Measurements from ENCODE around the gene TIRAP. TPM values are rescaled to one million over a fixed set of nuclear protein-coding genes. Genes with fewer than 3 reads are reported as not detected.

TIRAP gene
- total and polyA plus RNA-seq, 2 of the 8 experiments (the other 6 are each of a cell fraction or from before 2014, with no cell fraction given) = 5.3 TPM

- POLR2A ChIA-PET (ENCODE audit: partially characterized antibody) = interaction anchor here (2.9 kb wide), 1 partner anchor 9 kb away, joined by 11 read pairs; no protein-coding TSS in a partner anchor
- peaks cover 0 to 4% of the 10 kb centered on the region in 2 experiments for H4K20me1 ChIP-seq (replicated peaks in 1 of 2; ENCODE audit: control insufficient read depth in 1 of 2, insufficient read depth in 2 of 2, low read length in 2 of 2)
- H2BK5ac ChIP-seq (ENCODE audit: low read depth, low read length) = no peak overlapping the region
- H3K23ac ChIP-seq (ENCODE audit: insufficient read length) = no peak overlapping the region
- no peaks in the 10 kb centered on the region for H3K79me2 ChIP-seq (ENCODE audit: control insufficient read depth in 1 of 2, insufficient read depth in 2 of 2, low read length in 2 of 2)
- H3K23me2 ChIP-seq (ENCODE audit: low read depth, low read length) = no peaks in the 10 kb centered on the region
- peaks cover 4 to 49% (median 28%) of the 10 kb centered on the region in 4 experiments for H3K36me3 ChIP-seq (ENCODE audit: control insufficient read depth in 2 of 4, insufficient read depth in 4 of 4, low read length in 3 of 4)
- CTCF ChIA-PET (ENCODE audit: partially characterized antibody) = no interaction called here
- H3K27me3 ChIP-seq (replicated peaks in 1 of 4; ENCODE audit: control insufficient read depth in 3 of 4, extremely low read depth in 1 of 4, insufficient read depth in 3 of 4, low read length in 3 of 4) = no peaks in the 10 kb centered on the region
- no peak overlapping the region for H3K14ac ChIP-seq (ENCODE audit: insufficient read length)
- no peak overlapping the region for H2AFZ ChIP-seq (ENCODE audit: low read length)
- H3K4me1 ChIP-seq (replicated peaks in 1 of 4; ENCODE audit: control insufficient read depth in 3 of 4, insufficient read depth in 4 of 4, low read length in 3 of 4) = no peaks in the 10 kb centered on the region
- no peak overlapping the region for H3K18ac ChIP-seq (ENCODE audit: extremely low read depth, low read length)
- no peak overlapping the region for H4K5ac ChIP-seq (ENCODE audit: insufficient read length, low read depth, low read length)
- 91% methylated on average over 4 of the region's 4 CpGs; no CpG with 5 or more reads in 1 of the 2 experiments for WGBS, 2 experiments (ENCODE audit: extremely low coverage in 1 of 2, insufficient coverage in 1 of 2, insufficient read length in 1 of 2, insufficient replicate concordance in 2 of 2, low coverage in 1 of 2, low lambda C conversion rate in 2 of 2, missing lambda C conversion rate in 1 of 2)
- no peak overlapping the region for H3K56ac ChIP-seq (replicated peaks; ENCODE audit: insufficient read length, low read depth, low read length)
- TF ChIP-seq NANOG (IDR thresholded peaks at IDR 0.05; ENCODE audit: insufficient read depth, low read depth, low read length, poor library complexity, severe bottlenecking) (no peak), ATF2 (IDR thresholded peaks at IDR 0.05; ENCODE audit: low read length) (no peak), TCF12 (IDR thresholded peaks at IDR 0.05; ENCODE audit: low read depth, low read length) (no peak), ATF3 (IDR thresholded peaks at IDR 0.05; ENCODE audit: insufficient read depth, low read depth, low read length) (no peak), BACH1 (IDR thresholded peaks at IDR 0.05; ENCODE audit: low read length) (no peak), PHF8 (conservative IDR thresholded peaks at IDR 0.05; ENCODE audit: low read depth, low read length) (no peak), HDAC2 (IDR thresholded peaks at IDR 0.05; ENCODE audit: borderline replicate concordance in 1 of 2, low read depth in 2 of 2, low read length in 2 of 2) (no peak), TAF7 (optimal IDR thresholded peaks at IDR 0.05; ENCODE audit: borderline replicate concordance, low read depth, low read length) (no peak), SP2 (IDR thresholded peaks at IDR 0.05; ENCODE audit: low read length) (no peak), RBBP5 (IDR thresholded peaks at IDR 0.05; ENCODE audit: borderline replicate concordance, low read depth, low read length) (no peak)
- H3K9me3 ChIP-seq (ENCODE audit: insufficient read depth in 2 of 2, low read depth in 1 of 2, low read length in 1 of 2) = no peaks in the 10 kb centered on the region
- FAIRE-seq (no peak), DNase-seq (ENCODE audit: low read depth in 1 of 2, low spot score in 2 of 2) (no peak)
- H2BK15ac ChIP-seq (ENCODE audit: low read length) = no peak overlapping the region
- no peak overlapping the region for H2BK20ac ChIP-seq (ENCODE audit: low read length)
- no peak overlapping the region for H3K27ac ChIP-seq (ENCODE audit: low read depth, low read length)
- no peak overlapping the region for H3K4me2 ChIP-seq (ENCODE audit: insufficient read depth in 1 of 2, low read depth in 2 of 2, low read length in 2 of 2)
- no peak overlapping the region for H3K4ac ChIP-seq (replicated peaks; ENCODE audit: insufficient read length, low read depth, low read length)
- no peak overlapping the region for H3K9ac ChIP-seq (replicated peaks in 1 of 4; ENCODE audit: extremely low read depth in 1 of 4, low read depth in 3 of 4, low read length in 3 of 4)
- H3K4me3 ChIP-seq (ENCODE audit: extremely low read depth in 1 of 4, insufficient read depth in 2 of 4, low read depth in 3 of 4, low read length in 4 of 4) = no peak overlapping the region
- no peak overlapping the region for H2BK120ac ChIP-seq (replicated peaks; ENCODE audit: low read depth, low read length)
- no peak overlapping the region for H2BK12ac ChIP-seq (ENCODE audit: low read depth, low read length)
- no peak overlapping the region for H4K91ac ChIP-seq (replicated peaks; ENCODE audit: insufficient read length, low read length)
- H3K79me1 ChIP-seq (ENCODE audit: low read depth, low read length) = no peaks in the 10 kb centered on the region; the same call in 1 of the 2 replicates
- H2AK5ac ChIP-seq (ENCODE audit: low read depth, low read length) = no peak overlapping the region
- no peak overlapping the region for H4K8ac ChIP-seq (ENCODE audit: extremely low read depth, insufficient read depth, low read length)
Observed at GRCh38 chr11:126253265-126253664, 29.6 kb upstream of the TIRAP start.

All from H1 (cell line).